Mesothelial cell of epicardium (in vitro differentiated cells): ENCODE data around the gene KCNJ4. TPM values are rescaled to one million over a fixed set of nuclear protein-coding genes. Genes with fewer than 3 reads are reported as not detected.

ENCODE experiments used
- DNase-seq, 2 experiments: peaks; one replicate each; pipeline ENCODE4 v3.0.0; 2021; ENCODE audit warnings: low spot score in 2 of 2; ENCODE audit not compliant: unreplicated experiment in 2 of 2
- H3K27ac Mint-ChIP-seq: 2 replicates; pipeline ENCODE4 v1.8.0; 2021; ENCODE audit warnings: mixed read lengths
- H3K27me3 Mint-ChIP-seq: 2 replicates; pipeline ENCODE4 v1.8.0; 2021; ENCODE audit warnings: low read depth, mixed read lengths
- H3K36me3 Mint-ChIP-seq: 2 replicates; pipeline ENCODE4 v1.8.0; 2021; ENCODE audit warnings: mixed read lengths
- H3K4me1 Mint-ChIP-seq: 2 replicates; pipeline ENCODE4 v1.8.0; 2021; ENCODE audit warnings: mixed read lengths
- H3K4me3 Mint-ChIP-seq: 2 replicates; pipeline ENCODE4 v1.8.0; 2021; ENCODE audit warnings: mild to moderate bottlenecking, moderate library complexity, mixed read lengths
- H3K9me3 Mint-ChIP-seq: 2 replicates; pipeline ENCODE4 v1.8.0; 2021; ENCODE audit warnings: mixed read lengths
- CTCF ChIP-seq: fragments of 200-600 bp; sonication (generic); IDR thresholded peaks from one replicate; pipeline ENCODE4 v1.5.0; 2021; ENCODE audit warnings: antibody characterized with exemption; ENCODE audit not compliant: unreplicated experiment
- total RNA-seq: library from RNA; stranded (reverse); gene quantifications from 3 replicates; pipeline ENCODE4 v1.2.1, GENCODE V29; 2021

The KCNJ4 gene
- total RNA-seq, 1 donor from 2014 or later = 2.6 TPM

DNA sequence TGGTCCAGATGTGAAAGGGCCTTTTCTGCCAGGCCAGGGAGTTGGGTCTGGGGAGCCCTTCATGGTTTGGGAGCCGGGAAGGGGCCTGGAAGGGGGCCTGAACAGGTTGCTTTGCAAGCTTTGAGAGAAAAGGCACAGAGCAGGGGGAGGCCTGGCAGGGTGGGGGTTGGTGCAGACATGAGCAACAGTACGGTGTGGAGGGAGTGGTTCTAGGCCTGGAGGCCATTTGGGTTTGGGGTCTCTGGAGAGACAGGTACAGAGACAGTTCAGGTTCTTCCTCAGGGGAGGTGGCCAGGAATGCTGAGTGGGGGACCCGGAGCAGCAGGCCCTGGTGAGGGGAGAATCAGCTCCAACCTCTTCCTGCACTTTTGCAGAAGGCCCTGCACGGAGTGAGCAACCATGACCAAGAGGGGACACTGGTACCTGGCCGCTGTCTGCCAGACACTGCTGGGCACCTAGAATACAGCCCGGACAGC lies 14.3 kb upstream of the KCNJ4 start:
- Mint-ChIP-seq H3K27ac (peak overlapping the region; percentile 39), H3K36me3 (no peaks in the 10 kb centered on the region), H3K27me3 (peaks cover 6% of the 10 kb centered on the region), H3K4me1 (peaks cover 13% of the 10 kb centered on the region), H3K9me3 (no peaks in the 10 kb centered on the region), H3K4me3 (peak overlapping the region; percentile 73)
- no peak for DNase-seq
- TF ChIP-seq CTCF = no peak

DNA sequence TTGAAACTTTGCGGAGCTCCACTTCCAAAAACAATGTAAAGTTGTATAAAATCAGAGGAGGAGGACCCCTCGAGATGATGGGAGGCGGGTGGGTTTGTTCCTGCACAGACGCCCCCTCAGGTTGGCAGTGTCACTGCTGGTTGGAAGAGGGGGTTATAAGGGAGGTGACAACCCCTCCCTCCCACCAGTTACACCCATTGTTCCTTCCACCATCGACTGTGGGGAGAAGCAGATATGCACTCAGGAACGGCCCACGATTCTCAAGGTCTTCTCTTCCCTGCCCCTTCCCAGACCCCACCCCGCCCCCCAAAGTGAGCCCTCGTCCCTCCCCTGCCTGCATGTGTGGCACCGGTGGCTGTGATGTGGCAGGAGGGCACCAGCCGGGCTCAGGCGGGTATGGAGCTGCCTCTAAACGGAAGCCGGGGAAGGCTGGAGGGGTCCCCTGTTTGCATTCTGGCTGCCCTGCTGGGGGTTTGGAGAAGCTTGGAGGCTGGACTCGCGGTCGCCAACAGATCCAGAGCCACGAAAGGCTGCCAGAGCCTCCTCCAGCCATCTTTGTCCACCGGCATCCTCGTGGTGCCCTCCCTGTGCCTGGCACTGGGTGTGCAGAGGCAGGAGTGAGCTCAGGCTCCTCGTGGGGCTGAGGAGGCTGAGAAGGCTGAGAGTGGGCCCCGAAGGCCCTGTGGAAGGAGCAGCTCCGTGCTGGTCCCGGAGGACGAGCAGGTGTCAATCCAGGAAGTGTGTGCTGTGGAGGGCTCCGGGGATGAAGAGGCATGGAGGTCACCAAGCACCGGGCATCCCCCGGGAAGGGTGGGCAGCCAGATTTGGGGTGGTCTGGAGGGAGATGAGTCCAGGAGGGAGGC lies 13.7 kb upstream of the KCNJ4 start:
- Mint-ChIP-seq H3K9me3 (no peaks in the 10 kb centered on the region), H3K4me1 (peaks cover 17% of the 10 kb centered on the region), H3K27me3 (peaks cover 6% of the 10 kb centered on the region), H3K36me3 (no peaks in the 10 kb centered on the region), H3K27ac (no peak overlapping the region), H3K4me3 (peak overlapping the region; percentile 73)
- no peak for DNase-seq
- no peak for TF ChIP-seq CTCF

DNA sequence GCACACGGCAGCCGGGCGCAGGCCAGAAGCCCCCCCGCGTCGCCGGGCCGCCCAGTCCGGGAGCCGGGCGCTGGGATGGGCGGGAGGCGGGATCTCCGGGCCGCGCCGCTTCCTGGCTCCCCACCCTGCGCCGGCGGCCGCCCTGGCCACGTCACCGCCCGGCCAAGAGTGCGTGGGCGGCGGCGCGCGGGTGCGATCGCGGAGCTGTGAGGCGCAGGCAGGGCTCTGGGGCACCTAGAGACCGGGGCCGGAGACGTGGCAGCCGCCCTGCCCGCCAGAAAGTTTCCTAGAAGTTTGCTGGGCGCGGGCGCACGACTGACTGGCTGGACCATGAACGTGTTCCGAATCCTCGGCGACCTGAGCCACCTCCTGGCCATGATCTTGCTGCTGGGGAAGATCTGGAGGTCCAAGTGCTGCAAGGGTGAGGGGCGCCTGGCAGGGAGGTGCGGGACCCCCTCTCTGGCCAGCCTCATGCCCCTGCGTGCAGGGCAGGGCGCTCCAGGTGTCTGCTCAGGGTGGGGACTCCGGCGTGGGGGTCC lies 13.0 kb upstream of the KCNJ4 start, which contains the start of gene KDELR3:
Gene KDELR3 (plus strand): TSS at position 193 of the 539 bp plus-strand sequence. CDS start 138 bp downstream, at position 331.
- Mint-ChIP-seq H3K27ac (peak within 1 kb of the TSS; percentile 66), H3K27me3 (peaks cover 6% of the 10 kb centered on the region), H3K4me1 (peaks cover 24% of the 10 kb centered on the region), H3K4me3 (peak within 1 kb of the TSS; percentile 73), H3K36me3 (no peaks in the 10 kb centered on the region), H3K9me3 (no peaks in the 10 kb centered on the region)
- TF ChIP-seq CTCF = no peak
- DNase-seq = peak in 1 of 2 experiments; percentile 70

GRCh38 chr22:38467438-38467903 lies 12.5 kb upstream of the KCNJ4 start:
- H3K27ac Mint-ChIP-seq = peak overlapping the region; percentile 61

More at GRCh38 chr22:38467438-38467903, 12.5 kb upstream of the KCNJ4 start:
- H3K27me3 Mint-ChIP-seq = peaks cover 6% of the 10 kb centered on the region
- no peaks in the 10 kb centered on the region for H3K36me3 Mint-ChIP-seq
- peak overlapping the region; percentile 70 for H3K4me3 Mint-ChIP-seq
- DNase-seq = no peak
- peaks cover 25% of the 10 kb centered on the region for H3K4me1 Mint-ChIP-seq
- H3K9me3 Mint-ChIP-seq = no peaks in the 10 kb centered on the region
- no peak for TF ChIP-seq CTCF
